Endothelial cell of umbilical vein (primary cell): ENCODE measurements around the gene TIMM17B. TPM values are rescaled to one million over a fixed set of nuclear protein-coding genes. Genes with fewer than 3 reads are reported as not detected.
"Not testable (repeated sequence)": the region's sequence is repeated elsewhere in the genome, so short reads cannot be mapped to it uniquely, and the experiment has no call there.

Source experiments
- BruUV-seq: library from RNA; stranded (reverse); fragments of 400-500 nt; replicated peaks from 2 replicates; lab custom pipeline; 2021; lab: Mats Ljungman, UMichigan
- CTCF ChIA-PET: fragments of 300-600, 350-600 bp; sonication (Branson Sonifier 250); formaldehyde crosslinking; loops from one replicate; lab custom pipeline; 2021; ENCODE audit warnings: antibody characterized with exemption, inconsistent platforms; lab: Charles Lee
- POLR2A ChIA-PET: fragments of 300-600, 350-600 bp; sonication (Branson Sonifier 250); formaldehyde crosslinking; loops from one replicate; lab custom pipeline; 2021; ENCODE audit warnings: antibody characterized with exemption, inconsistent platforms; lab: Charles Lee
- DNase-seq: peaks from one replicate; pipeline ENCODE4 v3.0.0-alpha.2; 2011; ENCODE audit warnings: low read depth, low spot score
- FAIRE-seq: peaks from 2 replicates; lab custom pipeline; 2011; peaks lifted over from hg19 to GRCh38; lab: Jason Lieb, UNC
- H2AFZ ChIP-seq: 2 replicates; pipeline ENCODE4 v1.6.0; 2012; ENCODE audit warnings: low read depth, low read length, control low read depth, inconsistent platforms
- H3K27ac ChIP-seq: 2 replicates; pipeline ENCODE4 v1.5.1; 2011; ENCODE audit warnings: low read depth, mild to moderate bottlenecking, control low read depth, low read length, moderate library complexity; ENCODE audit not compliant: insufficient read depth
- H3K27me3 ChIP-seq, 2 experiments: 2 replicates each; pipeline versions ENCODE4 v1.6.0 to v1.6.1; 2011; ENCODE audit warnings: low read length in 2 of 2, mixed read lengths in 1 of 2; ENCODE audit not compliant: control insufficient read depth in 2 of 2, insufficient read depth in 2 of 2
- H3K36me3 ChIP-seq, 2 experiments: 2 replicates in 1 of 2; 3 replicates in 1 of 2; pipeline ENCODE4 v1.5.1; 2011; ENCODE audit warnings: low read length in 2 of 2, mild to moderate bottlenecking in 1 of 2, moderate library complexity in 1 of 2; ENCODE audit not compliant: control insufficient read depth in 2 of 2, insufficient read depth in 2 of 2; ENCODE audit errors: extremely low read depth in 1 of 2
- H3K4me1 ChIP-seq: 3 replicates; pipeline ENCODE4 v1.5.1; 2011; ENCODE audit warnings: mild to moderate bottlenecking, low read length; ENCODE audit not compliant: control insufficient read depth, insufficient read depth; ENCODE audit errors: extremely low read depth
- H3K4me2 ChIP-seq: 2 replicates; pipeline ENCODE4 v1.6.1; 2011; ENCODE audit warnings: low read length, control low read depth, mixed read lengths; ENCODE audit not compliant: insufficient read depth
- H3K4me3 ChIP-seq, 3 experiments: fragments of 200-600 bp in 1 of 3; sonication (generic), shearing (Covaris generic) in 1 of 3; replicated peaks in 1 of 3; 2 replicates each; pipeline ENCODE4 v1.5.1; 2011 to 2016; ENCODE audit warnings: control low read depth in 3 of 3, low read length in 3 of 3, mild to moderate bottlenecking in 2 of 3, inconsistent platforms in 1 of 3, low read depth in 1 of 3, moderate library complexity in 1 of 3; ENCODE audit not compliant: insufficient read depth in 1 of 3
- H3K79me2 ChIP-seq: 2 replicates; pipeline ENCODE4 v1.6.0; 2012; ENCODE audit warnings: low read length, inconsistent platforms; ENCODE audit not compliant: control insufficient read depth, insufficient read depth
- H3K9ac ChIP-seq: replicated peaks from 2 replicates; pipeline ENCODE3; 2011; ENCODE audit warnings: low read length, control low read depth; ENCODE audit not compliant: insufficient read depth; ENCODE audit errors: extremely low read depth
- H3K9me1 ChIP-seq: replicated peaks from 3 replicates; pipeline ENCODE4 v1.6.0; 2011; ENCODE audit warnings: mild to moderate bottlenecking, low read length; ENCODE audit not compliant: control insufficient read depth, insufficient read depth; ENCODE audit errors: extremely low read depth
- H3K9me3 ChIP-seq: replicated peaks from 2 replicates; pipeline ENCODE4 v1.5.1; 2012; ENCODE audit warnings: low read length, inconsistent platforms; ENCODE audit not compliant: control insufficient read depth, insufficient read depth
- H4K20me1 ChIP-seq: replicated peaks from 2 replicates; pipeline ENCODE3; 2011; ENCODE audit warnings: mild to moderate bottlenecking, low read length; ENCODE audit not compliant: control insufficient read depth, insufficient read depth; ENCODE audit errors: extremely low read depth
- CTCF ChIP-seq, 2 donors: IDR thresholded peaks; 1 replicate in 1 of 2; 2 replicates in 1 of 2; pipeline ENCODE4 v1.5.1; 2011; ENCODE audit warnings: low read length in 2 of 2, mild to moderate bottlenecking in 2 of 2, moderate library complexity in 2 of 2, control low read depth in 1 of 2, inconsistent platforms in 1 of 2, low read depth in 1 of 2; ENCODE audit not compliant: insufficient read depth in 1 of 2; ENCODE audit errors: extremely low read depth in 1 of 2
- EZH2 ChIP-seq: IDR thresholded peaks from 2 replicates; pipeline ENCODE4 v1.6.1; 2012; ENCODE audit warnings: borderline replicate concordance, low read depth, mild to moderate bottlenecking, moderate library complexity, low read length, inconsistent platforms; ENCODE audit not compliant: severe bottlenecking
- FOS ChIP-seq: IDR thresholded peaks from 2 replicates; pipeline ENCODE4 v1.6.1; 2011; ENCODE audit warnings: mild to moderate bottlenecking, low read length, moderate library complexity, borderline replicate concordance; ENCODE audit not compliant: insufficient read depth
- GATA2 ChIP-seq: IDR thresholded peaks from 2 replicates; pipeline ENCODE4 v1.7.0; 2011; ENCODE audit warnings: low read depth, mild to moderate bottlenecking, moderate library complexity, mixed read lengths, low read length; ENCODE audit not compliant: insufficient read length, insufficient read depth
- JUN ChIP-seq: IDR thresholded peaks from 2 replicates; pipeline ENCODE4 v1.6.1; 2011; ENCODE audit warnings: borderline replicate concordance, low read depth; ENCODE audit not compliant: insufficient read length, insufficient read depth
- MAX ChIP-seq: IDR thresholded peaks from 2 replicates; pipeline ENCODE4 v1.6.1; 2011; ENCODE audit not compliant: insufficient read depth, insufficient read length
- MYC ChIP-seq: IDR thresholded peaks from one replicate; pipeline ENCODE4 v1.6.1; 2011; ENCODE audit warnings: mild to moderate bottlenecking, low read depth, low read length
- POLR2A ChIP-seq: IDR thresholded peaks from 2 replicates; pipeline ENCODE4 v1.6.1; 2012; ENCODE audit warnings: low read depth, mild to moderate bottlenecking, control low read depth, low read length
- POLR2AphosphoS5 ChIP-seq: IDR thresholded peaks from 2 replicates; pipeline ENCODE4 v1.6.1; 2012; ENCODE audit warnings: low read depth, mild to moderate bottlenecking, control low read depth, low read length, moderate library complexity; ENCODE audit not compliant: insufficient read depth
- dilution Hi-C: fragments of 300-500 bp; cut with MboI; formaldehyde crosslinking; loops from one replicate; pipeline ENCODE4 v1.15.0; 2019; ENCODE audit warnings: low sequenced_read_pairs; ENCODE audit not compliant: extremely low pct_ligation_motif_present
- intact Hi-C: fragments of 100-400 bp; cut with micrococcal nuclease; formaldehyde crosslinking; loops from one replicate; pipeline ENCODE4 v1.10.0; 2022
- polyA plus RNA-seq, 4 experiments: library from polyadenylated mRNA; depleted of rRNA in 3 of 4; stranded (reverse) in 3 of 4; unstranded in 1 of 4; fragments of >200 nt; gene quantifications; 2 replicates each; pipeline versions ENCODE4 v1.2.1 to v1.2.3, GENCODE V29; 2011 to 2012; ENCODE audit warnings: missing spikeins in 1 of 4
- total RNA-seq: library from RNA; stranded (reverse); gene quantifications from 2 replicates; pipeline ENCODE4 v1.2.3, GENCODE V29; 2021

Gene TIMM17B
- total and polyA plus RNA-seq, 2 donors (not counting 3 experiments of a cell fraction or from before 2014, with no cell fraction given) = 36.0 to 73.1 TPM

- DNase-seq = no peak
- no TSS peak for BruUV-seq
- H3K79me2 ChIP-seq = peaks cover 3% of the 10 kb centered on the region
- no peaks in the 10 kb centered on the region for H3K36me3 ChIP-seq
- peaks cover 4% of the 10 kb centered on the region for H3K4me1 ChIP-seq
- FAIRE-seq = no peak
- TF ChIP-seq CTCF (IDR thresholded peaks at IDR 0.05; ENCODE audit: extremely low read depth in 1 of 2, insufficient read depth in 1 of 2, low read depth in 1 of 2, low read length in 2 of 2) (no peak), JUN (no peak), GATA2 (no peak), MAX (no peak), EZH2 (no peak), POLR2AphosphoS5 (no peak), MYC (no peak), POLR2A (no peak), FOS (no peak)
- intact Hi-C loops = loop anchor here (2.0 to 10.0 kb wide), 2 partner anchors 90 to 374 kb away; partner anchors contain the start of genes FOXP3 and PPP1R3F
- no peak overlapping the region for H3K9ac ChIP-seq
- no peak overlapping the region for H3K4me3 ChIP-seq
- dilution Hi-C loops = no loop called here
- H3K27me3 ChIP-seq = no peaks in the 10 kb centered on the region
- no peaks in the 10 kb centered on the region for H4K20me1 ChIP-seq
- POLR2A ChIA-PET = no interaction called here
- no peaks in the 10 kb centered on the region for H3K9me1 ChIP-seq
- CTCF ChIA-PET = interaction anchor here (2.4 kb wide), 1 partner anchor 242 kb away, joined by 9 read pairs; no protein-coding TSS in a partner anchor
- no peaks in the 10 kb centered on the region for H3K9me3 ChIP-seq
- peak overlapping the region; percentile 11 for H2AFZ ChIP-seq
- peak overlapping the region; percentile 31 for H3K4me2 ChIP-seq
- H3K27ac ChIP-seq = no peak overlapping the region
Observed at GRCh38 chrX:48890296-48890925, 7.2 kb downstream of the TIMM17B start.

GRCh38 chrX:48886586-48886985 lies 11.0 kb downstream of the TIMM17B start:
- dilution Hi-C loops, H4K20me1 ChIP-seq, CTCF ChIA-PET, H3K4me1 ChIP-seq, H3K36me3 ChIP-seq, H3K27me3 ChIP-seq, FAIRE-seq, H3K9me1 ChIP-seq, H3K4me2 ChIP-seq, H3K9me3 ChIP-seq, intact Hi-C loops, H2AFZ ChIP-seq, POLR2A ChIA-PET, H3K27ac ChIP-seq, BruUV-seq, DNase-seq, H3K79me2 ChIP-seq, H3K9ac ChIP-seq, H3K4me3 ChIP-seq: not testable (repeated sequence)
